ENCODE data around the gene CAPN2.

DNA sequence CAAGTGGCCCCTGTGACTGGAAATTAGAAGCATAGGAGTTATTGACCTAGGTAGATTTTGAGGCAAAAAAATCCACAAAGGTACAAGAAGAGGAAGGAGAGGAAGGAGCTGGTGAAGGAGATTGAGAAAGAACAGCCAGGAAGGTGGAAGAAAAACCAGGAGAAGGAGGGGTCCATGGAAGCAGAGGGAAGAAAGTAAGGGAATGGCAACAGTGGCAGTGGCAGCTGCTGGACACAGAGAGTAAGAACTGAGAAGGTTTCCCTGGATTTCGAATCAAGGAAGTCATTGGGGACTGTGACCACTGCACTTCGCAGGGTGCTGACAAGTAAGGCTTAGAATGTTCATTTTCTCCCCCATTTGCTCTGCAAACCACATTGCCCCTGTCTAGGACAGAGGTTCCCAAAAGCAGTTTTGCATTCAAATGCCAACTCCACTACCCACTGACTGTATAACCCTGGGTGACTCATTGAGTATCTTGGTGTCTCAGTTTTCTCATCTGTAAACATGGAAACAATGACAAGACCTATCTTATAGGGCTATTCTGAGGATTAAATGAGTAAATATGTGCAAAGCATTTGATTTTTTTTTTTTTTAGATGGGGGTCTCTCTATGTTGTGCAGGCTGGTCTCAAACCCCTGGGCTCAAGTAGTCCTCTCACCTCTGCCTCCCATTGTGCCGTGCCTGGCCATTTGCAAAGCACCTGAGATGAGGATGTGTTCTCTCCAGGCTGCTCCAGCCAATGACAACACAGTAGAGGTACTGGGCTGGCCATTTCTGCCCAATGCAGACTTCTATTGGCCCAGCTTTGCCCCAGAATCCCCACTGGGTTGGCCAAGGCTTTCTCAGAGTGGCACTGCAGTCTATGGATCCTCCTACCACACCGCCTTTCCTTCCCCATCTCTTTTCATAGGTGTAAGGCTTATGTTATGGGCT lies 9.3 kb upstream of the CAPN2 start:
- TF ChIP-seq, protein P1, sequence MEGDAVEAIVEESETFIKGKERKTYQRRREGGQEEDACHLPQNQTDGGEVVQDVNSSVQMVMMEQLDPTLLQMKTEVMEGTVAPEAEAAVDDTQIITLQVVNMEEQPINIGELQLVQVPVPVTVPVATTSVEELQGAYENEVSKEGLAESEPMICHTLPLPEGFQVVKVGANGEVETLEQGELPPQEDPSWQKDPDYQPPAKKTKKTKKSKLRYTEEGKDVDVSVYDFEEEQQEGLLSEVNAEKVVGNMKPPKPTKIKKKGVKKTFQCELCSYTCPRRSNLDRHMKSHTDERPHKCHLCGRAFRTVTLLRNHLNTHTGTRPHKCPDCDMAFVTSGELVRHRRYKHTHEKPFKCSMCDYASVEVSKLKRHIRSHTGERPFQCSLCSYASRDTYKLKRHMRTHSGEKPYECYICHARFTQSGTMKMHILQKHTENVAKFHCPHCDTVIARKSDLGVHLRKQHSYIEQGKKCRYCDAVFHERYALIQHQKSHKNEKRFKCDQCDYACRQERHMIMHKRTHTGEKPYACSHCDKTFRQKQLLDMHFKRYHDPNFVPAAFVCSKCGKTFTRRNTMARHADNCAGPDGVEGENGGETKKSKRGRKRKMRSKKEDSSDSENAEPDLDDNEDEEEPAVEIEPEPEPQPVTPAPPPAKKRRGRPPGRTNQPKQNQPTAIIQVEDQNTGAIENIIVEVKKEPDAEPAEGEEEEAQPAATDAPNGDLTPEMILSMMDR (IDR thresholded peaks at IDR 0.05) = no peak
- TF ChIP-seq SMC3 (IDR thresholded peaks at IDR 0.05; ENCODE audit: low read depth, low read length) (no peak), JUND (IDR thresholded peaks at IDR 0.05) (peak; percentile 49)
